Spleen (tissue), 7 donors: ENCODE data around the gene NFE2L3.

Experiments used
- POLR2A ChIP-seq, 3 donors: fragments of 450-650 bp; IDR thresholded peaks; one replicate each; pipeline ENCODE4 v1.5.1; 2017; ENCODE audit warnings: antibody characterized with exemption in 3 of 3, mild to moderate bottlenecking in 1 of 3
- TF ChIP-seq, protein P1 (sequence below), 11 experiments: fragments of 200-600 bp in 7 of 11; fragments of 450-650 bp in 4 of 11; sonication (generic) in 4 of 11; IDR thresholded peaks in 8 of 11; conservative IDR thresholded peaks in 3 of 11; 1 replicate in 7 of 11; 2 replicates in 4 of 11; pipeline versions ENCODE4 v1.4.0 to v1.8.0; 2016 to 2021; ENCODE audit warnings: antibody characterized with exemption in 11 of 11, inconsistent platforms in 4 of 11, mild to moderate bottlenecking in 1 of 11
- donor health status: DM: no; HTN: no; CAD: no; lungs with moderate emphysema.
- donor health status: DM: no; HTN: no; CAD: no.
- donor health status: DM: no; HTN: no; CAD: no.

DNA sequence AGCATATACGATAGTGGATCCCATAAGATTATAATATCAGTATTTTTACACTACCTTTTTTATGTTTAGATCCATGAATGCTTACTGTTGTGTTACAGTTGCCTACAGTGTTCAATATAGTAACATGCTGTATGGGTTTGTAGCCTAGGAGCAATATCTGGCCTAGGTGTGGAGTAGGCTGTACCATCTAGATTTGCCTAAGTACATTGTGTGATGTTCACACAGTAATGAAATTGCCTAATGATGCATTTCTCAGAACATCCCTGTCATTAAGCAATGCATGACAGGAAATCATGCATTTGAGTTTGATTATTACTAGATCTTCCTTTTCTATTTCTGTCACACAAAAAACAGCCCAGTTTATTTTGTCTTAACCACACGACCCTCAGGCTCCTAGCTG, 64.1 kb downstream of the NFE2L3 start:
- TF ChIP-seq, protein P1, sequence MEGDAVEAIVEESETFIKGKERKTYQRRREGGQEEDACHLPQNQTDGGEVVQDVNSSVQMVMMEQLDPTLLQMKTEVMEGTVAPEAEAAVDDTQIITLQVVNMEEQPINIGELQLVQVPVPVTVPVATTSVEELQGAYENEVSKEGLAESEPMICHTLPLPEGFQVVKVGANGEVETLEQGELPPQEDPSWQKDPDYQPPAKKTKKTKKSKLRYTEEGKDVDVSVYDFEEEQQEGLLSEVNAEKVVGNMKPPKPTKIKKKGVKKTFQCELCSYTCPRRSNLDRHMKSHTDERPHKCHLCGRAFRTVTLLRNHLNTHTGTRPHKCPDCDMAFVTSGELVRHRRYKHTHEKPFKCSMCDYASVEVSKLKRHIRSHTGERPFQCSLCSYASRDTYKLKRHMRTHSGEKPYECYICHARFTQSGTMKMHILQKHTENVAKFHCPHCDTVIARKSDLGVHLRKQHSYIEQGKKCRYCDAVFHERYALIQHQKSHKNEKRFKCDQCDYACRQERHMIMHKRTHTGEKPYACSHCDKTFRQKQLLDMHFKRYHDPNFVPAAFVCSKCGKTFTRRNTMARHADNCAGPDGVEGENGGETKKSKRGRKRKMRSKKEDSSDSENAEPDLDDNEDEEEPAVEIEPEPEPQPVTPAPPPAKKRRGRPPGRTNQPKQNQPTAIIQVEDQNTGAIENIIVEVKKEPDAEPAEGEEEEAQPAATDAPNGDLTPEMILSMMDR (IDR thresholded peaks at IDR 0.05 in 8 of 11, conservative IDR thresholded peaks at IDR 0.05 in 3 of 11), result no peak
- TF ChIP-seq POLR2A (IDR thresholded peaks at IDR 0.05), result no peak
